OCI-LY7 (cell line): ENCODE measurements around the gene MAP1S.

Source experiments
- CTCF ChIP-seq: fragments of 200-600 bp; sonication (generic); conservative IDR thresholded peaks from 2 replicates; pipeline ENCODE4 v1.5.1; 2014; ENCODE audit warnings: mild to moderate bottlenecking, antibody characterized with exemption, low read length, moderate library complexity, mixed read lengths
- EZH2phosphoT487 ChIP-seq: fragments of 200-600 bp; sonication (generic); IDR thresholded peaks from 2 replicates; pipeline ENCODE4 v1.6.1; 2018; ENCODE audit warnings: low read depth, borderline replicate concordance, mild to moderate bottlenecking, mixed run types, antibody characterized with exemption, low read length, moderate library complexity, mixed read lengths

DNA sequence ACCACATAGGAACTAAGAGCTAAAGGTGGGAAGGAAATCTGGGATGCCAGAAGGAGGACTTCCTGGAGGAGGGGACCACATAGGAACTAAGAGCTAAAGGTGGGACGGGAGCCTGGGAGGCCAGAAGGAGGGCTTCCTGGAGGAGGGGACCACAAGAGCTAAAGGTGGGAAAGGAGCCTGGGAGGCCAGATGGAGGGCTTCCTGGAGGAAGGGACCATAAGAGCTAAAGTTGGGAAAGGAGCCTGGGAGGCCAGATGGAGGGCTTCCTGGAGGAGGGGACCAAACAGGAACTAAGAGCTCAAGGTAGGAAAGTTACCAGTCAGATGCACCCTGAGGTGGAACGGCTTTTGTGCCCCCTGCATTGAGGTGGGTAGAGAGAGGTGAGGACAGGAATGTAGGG is 22.2 kb downstream of the MAP1S start:
- no peak for TF ChIP-seq EZH2phosphoT487
- TF ChIP-seq CTCF: no peak
